Neural progenitor cell (in vitro differentiated cells): ENCODE measurements around the gene PROK1. TPM values are rescaled to one million over a fixed set of nuclear protein-coding genes. Genes with fewer than 3 reads are reported as not detected.

Experiments
- DNase-seq: peaks from one replicate; pipeline ENCODE4 v3.0.0-alpha.2; 2016; ENCODE audit warnings: low spot score
- H2AFZ ChIP-seq: fragments of 200-600 bp; sonication (generic); replicated peaks from 2 replicates; pipeline ENCODE4 v1.6.1; 2016; ENCODE audit warnings: antibody characterized with exemption
- H3F3A ChIP-seq: fragments of 200-600 bp; sonication (generic); 2 replicates; pipeline ENCODE4 v1.6.1; 2016; ENCODE audit warnings: antibody characterized with exemption, low read depth
- H3K27ac ChIP-seq: fragments of 200-600 bp; sonication (generic); 2 replicates; pipeline ENCODE4 v1.5.1; 2016; ENCODE audit warnings: mild to moderate bottlenecking
- H3K27me3 ChIP-seq: fragments of 200-600 bp; sonication (generic); 2 replicates; pipeline ENCODE4 v1.6.1; 2016; ENCODE audit warnings: mild to moderate bottlenecking, moderate library complexity
- H3K36me3 ChIP-seq: fragments of 200-600 bp; sonication (generic); 2 replicates; pipeline ENCODE4 v1.5.1; 2016
- H3K4me1 ChIP-seq: fragments of 200-600 bp; sonication (generic); 2 replicates; pipeline ENCODE4 v1.6.1; 2016; ENCODE audit warnings: mixed run types
- H3K4me2 ChIP-seq: fragments of 200-600 bp; sonication (generic); 2 replicates; pipeline ENCODE4 v1.6.1; 2016
- H3K4me3 ChIP-seq: fragments of 200-600 bp; sonication (generic); 2 replicates; pipeline ENCODE4 v1.5.1; 2016
- H3K79me2 ChIP-seq: fragments of 200-600 bp; sonication (generic); 2 replicates; pipeline ENCODE4 v1.6.1; 2016; ENCODE audit warnings: low read depth
- H3K9ac ChIP-seq: fragments of 200-600 bp; sonication (generic); 2 replicates; pipeline ENCODE4 v1.6.1; 2016
- H3K9me3 ChIP-seq: fragments of 200-600 bp; sonication (generic); 2 replicates; pipeline ENCODE4 v1.5.1; 2016; ENCODE audit warnings: low read depth
- H4K20me1 ChIP-seq: fragments of 200-600 bp; sonication (generic); 2 replicates; pipeline ENCODE4 v1.6.1; 2016; ENCODE audit warnings: low read depth
- H3K27ac Mint-ChIP-seq: 3 replicates; pipeline ENCODE4 v1.8.0; 2021; ENCODE audit warnings: mixed read lengths
- H3K27me3 Mint-ChIP-seq: 2 replicates; pipeline ENCODE4 v1.8.0; 2022; ENCODE audit warnings: low read depth, mild to moderate bottlenecking, inconsistent platforms, moderate library complexity, mixed read lengths; ENCODE audit not compliant: insufficient read depth
- H3K36me3 Mint-ChIP-seq: 3 replicates; pipeline ENCODE4 v1.8.0; 2021; ENCODE audit warnings: mixed read lengths
- H3K4me1 Mint-ChIP-seq: 3 replicates; pipeline ENCODE4 v1.8.0; 2021; ENCODE audit warnings: mixed read lengths
- H3K4me3 Mint-ChIP-seq: 3 replicates; pipeline ENCODE4 v1.8.0; 2021; ENCODE audit warnings: mild to moderate bottlenecking, moderate library complexity, mixed read lengths
- H3K9me3 Mint-ChIP-seq: 3 replicates; pipeline ENCODE4 v1.8.0; 2020; ENCODE audit warnings: mixed read lengths
- CTCF ChIP-seq: fragments of 200-600 bp; sonication (generic); IDR thresholded peaks from 2 replicates; pipeline ENCODE4 v1.5.1; 2017; ENCODE audit warnings: antibody characterized with exemption, mild to moderate bottlenecking
- EZH2 ChIP-seq: fragments of 200-600 bp; sonication (generic); IDR thresholded peaks from 2 replicates; pipeline ENCODE4 v1.6.1; 2017; ENCODE audit warnings: antibody characterized with exemption, mild to moderate bottlenecking, moderate library complexity
- EZH2phosphoT487 ChIP-seq: fragments of 200-600 bp; sonication (generic); IDR thresholded peaks from 2 replicates; pipeline ENCODE4 v1.6.1; 2017; ENCODE audit warnings: antibody characterized with exemption
- total RNA-seq: library from RNA; depleted of rRNA; stranded (reverse); fragments of >200 nt; gene quantifications from 2 replicates; pipeline ENCODE4 v1.2.3, GENCODE V29; 2015; ENCODE audit warnings: low replicate concordance

Gene PROK1
- total RNA-seq, 1 donor from 2014 or later, result not detected

- no peaks in the 10 kb centered on the region for H3K36me3 ChIP-seq
- H3K27ac Mint-ChIP-seq, result no peak overlapping the region
- H3K4me1 Mint-ChIP-seq, result peaks cover 8% of the 10 kb centered on the region
- no peak overlapping the region for H3K4me2 ChIP-seq
- H4K20me1 ChIP-seq, result no peaks in the 10 kb centered on the region
- H3K27ac ChIP-seq, result no peak overlapping the region
- no peak overlapping the region for H2AFZ ChIP-seq
- peaks cover 3% of the 10 kb centered on the region for H3K27me3 Mint-ChIP-seq
- no peak for DNase-seq
- no peaks in the 10 kb centered on the region for H3K9me3 ChIP-seq
- no peaks in the 10 kb centered on the region for H3K79me2 ChIP-seq
- no peaks in the 10 kb centered on the region for H3K27me3 ChIP-seq
- H3F3A ChIP-seq, result no peaks in the 10 kb centered on the region
- no peak overlapping the region for H3K4me3 Mint-ChIP-seq
- H3K4me1 ChIP-seq, result no peaks in the 10 kb centered on the region
- H3K9me3 Mint-ChIP-seq, result no peaks in the 10 kb centered on the region
- TF ChIP-seq CTCF, result no peak
- no peak for TF ChIP-seq EZH2
- TF ChIP-seq EZH2phosphoT487, result no peak
- no peaks in the 10 kb centered on the region for H3K36me3 Mint-ChIP-seq
- H3K9ac ChIP-seq, result no peak overlapping the region
- H3K4me3 ChIP-seq, result no peak overlapping the region
Observed at GRCh38 chr1:110502402-110503151, 51.6 kb downstream of the PROK1 start.

- Histone ChIP-seq H3F3A (no peaks in the 10 kb centered on the region), H3K4me1 (peaks cover 9% of the 10 kb centered on the region), H3K4me2 (no peak overlapping the region), H3K27ac (no peak overlapping the region), H3K36me3 (no peaks in the 10 kb centered on the region), H3K4me3 (no peak overlapping the region), H3K9ac (no peak overlapping the region), H3K9me3 (no peaks in the 10 kb centered on the region), H4K20me1 (no peaks in the 10 kb centered on the region), H3K27me3 (no peaks in the 10 kb centered on the region), H3K79me2 (no peaks in the 10 kb centered on the region), H2AFZ (no peak overlapping the region)
- H3K9me3 Mint-ChIP-seq, result no peaks in the 10 kb centered on the region
- no peak overlapping the region for H3K27ac Mint-ChIP-seq
- DNase-seq, result no peak
- H3K4me1 Mint-ChIP-seq, result peaks cover 14% of the 10 kb centered on the region
- H3K27me3 Mint-ChIP-seq, result no peaks in the 10 kb centered on the region
- no peaks in the 10 kb centered on the region for H3K36me3 Mint-ChIP-seq
- no peak overlapping the region for H3K4me3 Mint-ChIP-seq
- TF ChIP-seq EZH2phosphoT487 (no peak), EZH2 (no peak), CTCF (no peak)
Observed at GRCh38 chr1:110503471-110503870, 52.5 kb downstream of the PROK1 start.

- no peak overlapping the region for H3K9ac ChIP-seq
- no peaks in the 10 kb centered on the region for H3K36me3 ChIP-seq
- no peaks in the 10 kb centered on the region for H4K20me1 ChIP-seq
- no peaks in the 10 kb centered on the region for H3K27me3 ChIP-seq
- Mint-ChIP-seq H3K4me1 (peaks cover 16% of the 10 kb centered on the region), H3K27me3 (no peaks in the 10 kb centered on the region), H3K36me3 (no peaks in the 10 kb centered on the region), H3K27ac (no peak overlapping the region), H3K9me3 (no peaks in the 10 kb centered on the region), H3K4me3 (no peak overlapping the region)
- peaks cover 10% of the 10 kb centered on the region for H3K4me1 ChIP-seq
- H2AFZ ChIP-seq, result no peak overlapping the region
- no peaks in the 10 kb centered on the region for H3K9me3 ChIP-seq
- no peak overlapping the region for H3K4me3 ChIP-seq
- DNase-seq, result no peak
- no peaks in the 10 kb centered on the region for H3F3A ChIP-seq
- no peak overlapping the region for H3K27ac ChIP-seq
- no peaks in the 10 kb centered on the region for H3K79me2 ChIP-seq
- no peak overlapping the region for H3K4me2 ChIP-seq
- TF ChIP-seq EZH2 (no peak), CTCF (no peak), EZH2phosphoT487 (no peak)
Observed at GRCh38 chr1:110504226-110504625, 53.3 kb downstream of the PROK1 start.
